Fibroblast of lung (primary cell): ENCODE data around the gene OR2AJ1. TPM values are rescaled to one million over a fixed set of nuclear protein-coding genes. Genes with fewer than 3 reads are reported as not detected.

Source experiments
- DNase-seq, 2 donors: peaks; one replicate each; pipeline versions ENCODE4 v3.0.0 to v3.0.0-alpha.2; 2010; ENCODE audit warnings: low read depth in 2 of 2
- H2AFZ ChIP-seq: 2 replicates; pipeline ENCODE4 v1.5.1; 2012; ENCODE audit warnings: low read length, control low read depth, inconsistent platforms
- H3K27ac ChIP-seq: 2 replicates; pipeline ENCODE4 v1.5.1; 2011; ENCODE audit warnings: low read length, control low read depth; ENCODE audit not compliant: insufficient read depth
- H3K27me3 ChIP-seq: 2 replicates; pipeline ENCODE4 v1.5.1; 2011; ENCODE audit warnings: mild to moderate bottlenecking, low read length; ENCODE audit not compliant: control insufficient read depth, insufficient read depth
- H3K36me3 ChIP-seq: 2 replicates; pipeline ENCODE4 v1.5.1; 2011; ENCODE audit warnings: low read length; ENCODE audit not compliant: control insufficient read depth, insufficient read depth
- H3K4me1 ChIP-seq: 2 replicates; pipeline ENCODE4 v1.5.1; 2011; ENCODE audit warnings: low read length; ENCODE audit not compliant: control insufficient read depth, insufficient read depth; ENCODE audit errors: extremely low read depth
- H3K4me2 ChIP-seq: 2 replicates; pipeline ENCODE4 v1.5.1; 2011; ENCODE audit warnings: low read length, control low read depth; ENCODE audit not compliant: insufficient read depth; ENCODE audit errors: extremely low read depth
- H3K4me3 ChIP-seq, 4 experiments: fragments of 200-600 bp in 1 of 4; sonication (generic) in 1 of 4; replicated peaks in 1 of 4; 2 replicates each; pipeline ENCODE4 v1.5.1; 2011 to 2016; ENCODE audit warnings: low read length in 4 of 4, low read depth in 3 of 4, mild to moderate bottlenecking in 3 of 4, control low read depth in 2 of 4, inconsistent platforms in 1 of 4, mixed read lengths in 1 of 4; ENCODE audit not compliant: insufficient read depth in 1 of 4; ENCODE audit errors: control extremely low read depth in 1 of 4
- H3K79me2 ChIP-seq: 2 replicates; pipeline ENCODE4 v1.5.1; 2012; ENCODE audit warnings: mild to moderate bottlenecking, low read length, inconsistent platforms; ENCODE audit not compliant: control insufficient read depth, insufficient read depth
- H3K9ac ChIP-seq: 2 replicates; pipeline ENCODE4 v1.5.1; 2011; ENCODE audit warnings: mild to moderate bottlenecking, low read length, control low read depth; ENCODE audit not compliant: insufficient read depth
- H3K9me3 ChIP-seq: 2 replicates; pipeline ENCODE4 v1.5.1; 2012; ENCODE audit warnings: low read depth, low read length; ENCODE audit not compliant: control insufficient read depth, insufficient read depth
- H4K20me1 ChIP-seq: 2 replicates; pipeline ENCODE4 v1.5.1; 2011; ENCODE audit warnings: low read length; ENCODE audit not compliant: control insufficient read depth, insufficient read depth; ENCODE audit errors: extremely low read depth
- EZH2 ChIP-seq: IDR thresholded peaks from 2 replicates; pipeline ENCODE4 v1.5.1; 2012; ENCODE audit warnings: low read length, control low read depth, mild to moderate bottlenecking; ENCODE audit errors: missing control alignments
- polyA plus RNA-seq, 2 donors: library from polyadenylated mRNA; depleted of rRNA in 1 of 2; stranded (reverse) in 1 of 2; unstranded in 1 of 2; fragments of >200 nt; gene quantifications; 2 replicates each; pipeline ENCODE4 v1.2.1, GENCODE V29; 2011 to 2012; ENCODE audit warnings: missing spikeins in 1 of 2
- total RNA-seq: library from RNA; depleted of rRNA; stranded (reverse); fragments of >200 nt; gene quantifications from 2 replicates; pipeline ENCODE4 v1.2.1, GENCODE V29; 2014
- TF ChIP-seq, protein P1 (sequence below), 2 donors: IDR thresholded peaks in 1 of 2; conservative IDR thresholded peaks in 1 of 2; 1 replicate in 1 of 2; 2 replicates in 1 of 2; pipeline ENCODE4 v1.5.1; 2011 to 2012; ENCODE audit warnings: low read length in 2 of 2, control low read depth in 1 of 2, inconsistent platforms in 1 of 2, low read depth in 1 of 2, mild to moderate bottlenecking in 1 of 2

OR2AJ1 gene
- total and polyA plus RNA-seq, 2 donors (not counting 1 experiment from before 2014, with no cell fraction given), result not detected

DNA sequence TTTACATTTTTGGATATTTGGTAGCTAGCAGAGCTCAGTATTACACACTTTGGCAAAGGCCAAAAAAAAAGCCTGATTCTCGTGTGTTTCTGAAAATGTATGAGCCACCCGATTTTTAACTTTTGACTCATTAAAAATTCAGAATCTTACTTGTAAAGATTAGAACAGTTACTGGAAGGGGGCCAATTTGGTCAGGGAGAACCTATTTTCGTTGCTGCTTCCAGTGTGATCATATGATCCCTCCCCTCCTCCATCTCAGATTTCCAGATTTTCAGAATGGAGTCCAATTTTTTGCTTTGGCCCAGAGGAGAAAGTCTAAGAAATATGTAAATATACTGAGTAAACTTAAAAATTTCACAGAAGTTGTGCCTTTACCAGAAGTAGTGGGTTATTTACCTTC is 37.1 kb downstream of the OR2AJ1 start:
- H3K79me2 ChIP-seq, result no peaks in the 10 kb centered on the region
- H3K9me3 ChIP-seq, result no peaks in the 10 kb centered on the region
- no peak overlapping the region for H2AFZ ChIP-seq
- H3K4me2 ChIP-seq, result no peak overlapping the region
- H3K36me3 ChIP-seq, result no peaks in the 10 kb centered on the region
- H4K20me1 ChIP-seq, result no peaks in the 10 kb centered on the region
- TF ChIP-seq, protein P1, sequence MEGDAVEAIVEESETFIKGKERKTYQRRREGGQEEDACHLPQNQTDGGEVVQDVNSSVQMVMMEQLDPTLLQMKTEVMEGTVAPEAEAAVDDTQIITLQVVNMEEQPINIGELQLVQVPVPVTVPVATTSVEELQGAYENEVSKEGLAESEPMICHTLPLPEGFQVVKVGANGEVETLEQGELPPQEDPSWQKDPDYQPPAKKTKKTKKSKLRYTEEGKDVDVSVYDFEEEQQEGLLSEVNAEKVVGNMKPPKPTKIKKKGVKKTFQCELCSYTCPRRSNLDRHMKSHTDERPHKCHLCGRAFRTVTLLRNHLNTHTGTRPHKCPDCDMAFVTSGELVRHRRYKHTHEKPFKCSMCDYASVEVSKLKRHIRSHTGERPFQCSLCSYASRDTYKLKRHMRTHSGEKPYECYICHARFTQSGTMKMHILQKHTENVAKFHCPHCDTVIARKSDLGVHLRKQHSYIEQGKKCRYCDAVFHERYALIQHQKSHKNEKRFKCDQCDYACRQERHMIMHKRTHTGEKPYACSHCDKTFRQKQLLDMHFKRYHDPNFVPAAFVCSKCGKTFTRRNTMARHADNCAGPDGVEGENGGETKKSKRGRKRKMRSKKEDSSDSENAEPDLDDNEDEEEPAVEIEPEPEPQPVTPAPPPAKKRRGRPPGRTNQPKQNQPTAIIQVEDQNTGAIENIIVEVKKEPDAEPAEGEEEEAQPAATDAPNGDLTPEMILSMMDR (conservative IDR thresholded peaks at IDR 0.05 in 1 of 2, IDR thresholded peaks at IDR 0.05 in 1 of 2; ENCODE audit: low read depth in 1 of 2, low read length in 2 of 2), result no peak
- no peak for TF ChIP-seq EZH2
- DNase-seq, result no peak
- no peak overlapping the region for H3K9ac ChIP-seq
- H3K4me1 ChIP-seq, result no peaks in the 10 kb centered on the region
- H3K27ac ChIP-seq, result no peak overlapping the region
- H3K4me3 ChIP-seq, result no peak overlapping the region
- H3K27me3 ChIP-seq, result no peaks in the 10 kb centered on the region

DNA sequence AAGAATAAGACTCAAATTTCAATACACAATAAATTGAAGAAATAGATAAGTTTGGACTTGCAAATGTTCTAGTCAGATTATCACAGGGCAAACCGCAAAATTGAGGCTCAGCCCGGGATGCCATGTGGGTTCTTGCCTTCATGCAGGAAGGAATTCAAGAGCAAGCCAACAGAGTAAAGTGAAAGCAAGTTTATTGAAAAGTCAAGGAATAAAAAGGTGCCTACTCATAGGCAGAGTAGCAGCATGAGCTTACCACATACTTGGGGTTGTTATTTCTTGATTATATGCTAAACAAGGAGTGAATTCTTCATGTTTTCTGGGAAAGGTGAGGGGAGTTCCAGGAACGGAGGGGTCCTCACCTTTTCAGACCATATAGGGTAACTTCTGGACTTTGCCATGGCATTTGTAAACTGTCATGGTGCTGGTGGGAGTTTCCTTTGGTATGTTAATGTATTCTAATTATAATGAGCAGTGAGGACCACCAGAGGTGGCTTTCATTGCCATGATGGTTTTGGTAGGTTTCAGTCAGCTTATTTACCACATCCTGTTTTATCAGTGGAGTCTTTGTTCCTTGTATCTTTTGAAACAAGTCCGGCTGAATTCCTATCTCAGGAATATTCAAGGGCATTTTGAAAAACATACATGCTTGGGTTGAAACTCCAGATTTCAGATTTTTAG is 38.4 kb downstream of the OR2AJ1 start:
- TF ChIP-seq, protein P1 (conservative IDR thresholded peaks at IDR 0.05 in 1 of 2, IDR thresholded peaks at IDR 0.05 in 1 of 2; ENCODE audit: low read depth in 1 of 2, low read length in 2 of 2), result no peak
- Histone ChIP-seq H3K4me1 (no peaks in the 10 kb centered on the region), H3K36me3 (no peaks in the 10 kb centered on the region), H3K27me3 (no peaks in the 10 kb centered on the region), H4K20me1 (no peaks in the 10 kb centered on the region), H3K9ac (no peak overlapping the region), H3K79me2 (no peaks in the 10 kb centered on the region), H3K4me2 (no peak overlapping the region), H3K4me3 (no peak overlapping the region), H3K27ac (no peak overlapping the region), H2AFZ (no peak overlapping the region), H3K9me3 (no peaks in the 10 kb centered on the region)
- DNase-seq, result no peak

DNA sequence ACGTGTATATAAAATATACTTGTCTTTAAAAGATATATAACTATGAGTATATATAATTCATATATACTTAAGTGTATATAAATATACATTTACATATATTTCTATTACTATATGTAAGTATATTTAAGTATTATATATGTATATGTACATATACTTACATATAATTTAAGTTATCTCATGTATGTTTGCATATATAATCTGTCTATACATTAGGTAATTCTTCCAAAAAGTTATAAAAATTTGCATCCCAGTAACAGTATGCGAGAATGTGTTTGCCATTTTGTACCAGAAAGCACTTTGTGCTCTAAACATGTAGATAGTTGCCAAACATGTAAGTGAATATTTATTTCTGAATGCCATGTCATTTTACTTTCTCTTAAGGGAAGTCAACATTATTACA is 40.2 kb downstream of the OR2AJ1 start, which contains the start of gene OR2AK2:
Gene OR2AK2, plus strand, starts transcription at position 301 of the 400 bp plus-strand sequence. CDS start 144 bp downstream, outside the sequence.
- Histone ChIP-seq H3K36me3 (no peaks in the 10 kb centered on the region), H3K9ac (no peak within 1 kb of the TSS), H3K4me3 (no peak within 1 kb of the TSS), H3K27ac (no peak within 1 kb of the TSS), H3K27me3 (no peaks in the 10 kb centered on the region), H2AFZ (no peak within 1 kb of the TSS), H3K4me1 (no peaks in the 10 kb centered on the region), H3K4me2 (no peak within 1 kb of the TSS), H3K9me3 (no peaks in the 10 kb centered on the region), H3K79me2 (no peaks in the 10 kb centered on the region), H4K20me1 (no peaks in the 10 kb centered on the region)
- TF ChIP-seq EZH2, result no peak
- TF ChIP-seq, protein P1 (conservative IDR thresholded peaks at IDR 0.05 in 1 of 2, IDR thresholded peaks at IDR 0.05 in 1 of 2; ENCODE audit: low read depth in 1 of 2, low read length in 2 of 2), result no peak
- no peak for DNase-seq
